Pancreas (tissue), 10 donors: ENCODE results near the gene GABBR2. TPM values are rescaled to one million over a fixed set of nuclear protein-coding genes. Genes with fewer than 3 reads are reported as not detected.
A peak's percentile ranks its signal among the peaks of the same experiment; 100 is the strongest.
"Not testable (repeated sequence)": the region's sequence is repeated elsewhere in the genome, so short reads cannot be mapped to it uniquely, and the experiment has no call there.

ENCODE experiments used
- ATAC-seq, 4 donors: fragments of 200-7000 bp; cut with Tn5 transposase; one replicate each; pipeline versions ENCODE4 v1.8.0 to v1.9.1; 2020; ENCODE audit warnings: mild to moderate bottlenecking in 4 of 4, moderate library complexity in 4 of 4
- DNase-seq, 6 donors: peaks; one replicate each; pipeline ENCODE4 v3.0.0-alpha.2; 2020
- FAIRE-seq: peaks from 2 replicates; lab custom pipeline; 2012; peaks lifted over from hg19 to GRCh38; lab: Jason Lieb, UNC
- H3K27ac ChIP-seq, 4 donors: fragments of 200-600 bp; sonication (generic); 1 replicate in 3 of 4; 2 replicates in 1 of 4; pipeline versions ENCODE4 v1.5.0 to v1.8.0; 2020
- H3K27me3 ChIP-seq, 4 donors: fragments of 200-600 bp; one replicate each; pipeline ENCODE4 v1.8.0; 2021
- H3K36me3 ChIP-seq, 3 donors: fragments of 200-600 bp; sonication (generic) in 1 of 3; one replicate each; pipeline versions ENCODE4 v1.5.0 to v1.8.0; 2020 to 2021
- H3K4me1 ChIP-seq, 3 donors: fragments of 200-600 bp; one replicate each; pipeline ENCODE4 v1.8.0; 2021
- H3K4me3 ChIP-seq, 4 donors: fragments of 200-600 bp; sonication (generic) in 2 of 4; one replicate each; pipeline versions ENCODE4 v1.5.0 to v1.8.0; 2020 to 2021
- H3K9me3 ChIP-seq, 4 donors: fragments of 200-600 bp; one replicate each; pipeline ENCODE4 v1.8.0; 2021
- CTCF ChIP-seq, 4 donors: fragments of 200-600 bp; sonication (generic) in 3 of 4; IDR thresholded peaks; one replicate each; pipeline versions ENCODE4 v1.5.0 to v1.8.0; 2021; ENCODE audit warnings: antibody characterized with exemption in 4 of 4
- WGBS, 2 donors: extraction: QIAGEN DNeasy Blood & Tissue Kit; methylation state at CpG; one replicate each; pipeline ENCODE4 v1.1.7; 2013; 5-methylcytosine and 5-hydroxymethylcytosine counted together
- intact Hi-C, 3 donors: fragments of 100-400 bp; cut with DNase I; formaldehyde crosslinking; loops; one replicate each; pipeline versions ENCODE4 v1.11.1 to v1.14.2; 2022
- polyA plus RNA-seq, 2 donors: library from polyadenylated mRNA; stranded (reverse); fragments of 200-250 nt; gene quantifications; one replicate each; pipeline ENCODE4 v1.2.3, GENCODE V29; 2013
- total RNA-seq, 6 donors: library from RNA; stranded (reverse); fragmentation: NEBNext Ultra II Directional in 4 of 6; extraction: Animal tissue kit (Norgen Biotek cat#: 25700) in 4 of 6; gene quantifications; one replicate each; pipeline versions ENCODE4 v1.2.1 to v1.2.4, GENCODE V29; 2021 to 2023
- donor health status: healthy with polysubstance abuse.
- donor health status: DM: no; HTN: no; CAD: no; lungs with moderate emphysema.
- donor health status: DM: no; HTN: no; CAD: no.
- donor health status: control.
- donor health status: control.
- donor health status: Bipolar disorder and iron deficiency.
- donor health status: DM: yes; HTN: yes; CAD: no.
- donor health status: DM: no; HTN: no; CAD: no.
- donor health status: DM: no; HTN: no; CAD: no.
- donor health status: DM: yes; HTN: yes; CAD: no.

Gene GABBR2
- total and polyA plus RNA-seq, 8 donors: 0.04 to 0.14 (median 0.07) TPM; not detected in 4

- no peak for TF ChIP-seq CTCF (IDR thresholded peaks at IDR 0.05)
- H3K27ac ChIP-seq: no peak overlapping the region
- H3K27me3 ChIP-seq: no peaks in the 10 kb centered on the region
- no peak overlapping the region for H3K4me3 ChIP-seq
- intact Hi-C loops: no loop called here
- peak; percentile 82 to 91 (median 86) for ATAC-seq
- no peaks in the 10 kb centered on the region for H3K4me1 ChIP-seq
- H3K9me3 ChIP-seq: no peaks in the 10 kb centered on the region
- peak in 3 of 6 donors; percentile 20 to 46 (median 24) for DNase-seq
- no peaks in the 10 kb centered on the region for H3K36me3 ChIP-seq
- no peak for FAIRE-seq
- WGBS, 2 donors: 49 to 53% methylated on average over 5 of the region's 5 CpGs
These were observed 240.0 kb downstream of the GABBR2 start for GRCh38 chr9:98468567-98469239.

GRCh38 chr9:98465799-98466198, 242.9 kb downstream of the GABBR2 start:
- no peak overlapping the region for H3K27ac ChIP-seq
- FAIRE-seq (no peak), DNase-seq (no peak), ATAC-seq (no peak)
- H3K36me3 ChIP-seq: no peaks in the 10 kb centered on the region
- TF ChIP-seq CTCF (IDR thresholded peaks at IDR 0.05): no peak
- intact Hi-C loops: no loop called here
- H3K4me3 ChIP-seq: no peak overlapping the region
- 70 to 83% methylated on average over 5 of the region's 5 CpGs for WGBS, 2 donors
- H3K9me3 ChIP-seq: no peaks in the 10 kb centered on the region
- no peaks in the 10 kb centered on the region for H3K4me1 ChIP-seq
- H3K27me3 ChIP-seq: no peaks in the 10 kb centered on the region

GRCh38 chr9:98464156-98464690, 244.5 kb downstream of the GABBR2 start:
- H3K9me3 ChIP-seq, H3K27me3 ChIP-seq, ATAC-seq, FAIRE-seq, H3K4me1 ChIP-seq, intact Hi-C loops, H3K27ac ChIP-seq, H3K4me3 ChIP-seq, H3K36me3 ChIP-seq: not testable (repeated sequence)
- 98% methylated on average over 28 to 30 of the region's 30 CpGs for WGBS, 2 donors
- DNase-seq: peak in 1 of 6 donors; percentile 51

- ATAC-seq: no peak
- intact Hi-C loops: no loop called here
These were observed 246.4 kb downstream of the GABBR2 start for GRCh38 chr9:98462310-98462709.

GRCh38 chr9:98460704-98461103, 248.0 kb downstream of the GABBR2 start:
- DNase-seq (no peak), ATAC-seq (no peak), FAIRE-seq (no peak)
- H3K27ac ChIP-seq: no peak overlapping the region
- TF ChIP-seq CTCF (IDR thresholded peaks at IDR 0.05): no peak
- H3K27me3 ChIP-seq: no peaks in the 10 kb centered on the region
- no peaks in the 10 kb centered on the region for H3K9me3 ChIP-seq
- no peaks in the 10 kb centered on the region for H3K36me3 ChIP-seq
- no peaks in the 10 kb centered on the region for H3K4me1 ChIP-seq
- H3K4me3 ChIP-seq: no peak overlapping the region
- intact Hi-C loops: no loop called here

More at GRCh38 chr9:98462310-98462709, 246.4 kb downstream of the GABBR2 start:
- 92 to 97% methylated on average over 2 of the region's 2 CpGs for WGBS, 2 donors
- FAIRE-seq (no peak), DNase-seq (no peak)
- Histone ChIP-seq H3K27me3 (no peaks in the 10 kb centered on the region), H3K36me3 (no peaks in the 10 kb centered on the region), H3K27ac (no peak overlapping the region), H3K4me1 (no peaks in the 10 kb centered on the region), H3K4me3 (no peak overlapping the region), H3K9me3 (no peaks in the 10 kb centered on the region)
- no peak for TF ChIP-seq CTCF (IDR thresholded peaks at IDR 0.05)
